HG03025 (cell line): ENCODE results near the gene AGXT2.
A peak's percentile ranks its signal among the peaks of the same experiment; 100 is the strongest.

Experiments
- ATAC-seq: cut with Tn5 transposase; IDR thresholded peaks from one replicate; pipeline ENCODE4 v1.9.1; 2021; ENCODE audit warnings: mild to moderate bottlenecking, moderate library complexity; ENCODE audit not compliant: unreplicated experiment, low FRiP score

The AGXT2 gene

GRCh38 chr5:35023391-35024178, 24.2 kb downstream of the AGXT2 start:
- no peak for ATAC-seq

DNA sequence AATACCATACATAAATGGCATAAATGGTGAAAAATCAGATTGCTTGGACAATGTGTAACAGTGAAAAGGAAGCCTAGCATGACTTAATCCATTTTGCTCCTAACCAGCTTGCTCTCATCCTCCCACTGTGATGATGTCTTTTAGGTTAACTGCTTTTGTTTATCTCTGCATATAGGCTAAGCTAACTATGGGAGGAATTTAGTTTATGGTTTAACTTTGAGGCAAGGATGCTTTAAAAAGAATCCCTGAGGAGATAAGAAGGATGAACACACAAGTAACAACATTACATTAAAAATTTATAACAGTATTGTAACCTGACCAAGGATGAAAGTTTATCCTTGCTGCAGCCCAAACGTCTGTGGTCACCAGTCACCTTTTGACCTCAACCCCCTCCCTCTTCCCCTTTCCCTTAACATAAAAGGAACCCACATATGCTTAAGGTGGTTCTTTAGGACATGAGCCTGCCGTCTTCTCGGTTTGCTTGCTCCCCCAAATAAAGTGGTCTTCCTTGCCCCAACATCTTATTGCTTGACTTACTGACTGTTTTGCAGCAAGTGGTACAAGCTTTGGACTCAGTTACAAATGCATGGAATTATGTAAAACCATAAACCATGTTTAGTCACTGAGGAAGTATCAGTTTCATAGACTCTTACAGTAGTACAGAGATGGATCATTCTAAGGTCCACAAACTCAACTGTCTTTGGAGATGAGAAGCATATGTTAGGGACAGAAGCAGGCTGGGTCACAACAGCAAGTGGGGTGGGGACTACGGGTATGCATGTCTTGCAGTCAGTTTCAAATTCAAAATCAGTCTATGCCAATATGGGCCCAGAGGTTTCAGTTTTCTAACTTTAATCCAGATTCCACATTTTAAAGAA, 31.3 kb downstream of the AGXT2 start:
- ATAC-seq = no peak

DNA sequence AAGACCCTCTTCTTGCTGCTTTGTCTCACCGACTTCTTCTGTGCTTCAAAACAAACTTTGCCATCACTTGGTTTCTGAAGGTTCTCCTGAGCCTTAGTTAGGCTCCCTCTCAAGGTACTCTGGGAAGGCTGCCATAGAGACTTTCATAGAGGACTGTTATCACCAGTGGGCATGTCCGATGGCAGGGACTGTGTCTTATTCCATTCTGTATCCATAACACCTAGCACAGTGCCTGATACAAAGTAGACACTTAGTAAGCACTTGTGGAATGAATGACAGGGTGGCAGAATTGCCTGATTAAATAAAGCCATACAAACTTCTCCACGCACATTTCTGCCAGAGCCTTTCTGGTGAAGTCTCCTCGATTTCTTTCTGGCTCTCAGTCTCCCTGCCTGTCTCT, 32.7 kb downstream of the AGXT2 start:
- ATAC-seq = no peak

DNA sequence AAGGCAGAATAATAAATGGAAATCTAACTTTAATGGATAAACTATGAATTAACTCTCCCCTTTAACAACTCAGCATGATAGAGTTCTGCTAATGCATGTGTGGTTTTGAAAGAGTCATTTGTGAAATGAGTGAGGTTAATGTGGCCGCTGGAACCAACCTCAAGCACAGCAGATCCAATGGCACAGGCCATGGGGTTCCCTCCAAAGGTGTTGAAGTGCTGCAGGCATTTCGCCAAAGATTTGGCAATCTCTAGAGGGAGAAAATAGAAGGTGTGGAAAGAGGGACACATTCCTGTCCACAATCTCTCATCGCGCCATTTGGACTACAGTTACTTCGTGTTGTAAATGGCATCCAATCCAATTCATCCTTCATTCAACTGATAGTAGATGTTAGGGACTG, 35.0 kb downstream of the AGXT2 start:
- ATAC-seq = no peak

- no peak for ATAC-seq
Measured at GRCh38 chr5:35012365-35012764, 35.4 kb downstream of the AGXT2 start.

- no peak for ATAC-seq
Measured at GRCh38 chr5:35010676-35011075, 37.1 kb downstream of the AGXT2 start.

DNA sequence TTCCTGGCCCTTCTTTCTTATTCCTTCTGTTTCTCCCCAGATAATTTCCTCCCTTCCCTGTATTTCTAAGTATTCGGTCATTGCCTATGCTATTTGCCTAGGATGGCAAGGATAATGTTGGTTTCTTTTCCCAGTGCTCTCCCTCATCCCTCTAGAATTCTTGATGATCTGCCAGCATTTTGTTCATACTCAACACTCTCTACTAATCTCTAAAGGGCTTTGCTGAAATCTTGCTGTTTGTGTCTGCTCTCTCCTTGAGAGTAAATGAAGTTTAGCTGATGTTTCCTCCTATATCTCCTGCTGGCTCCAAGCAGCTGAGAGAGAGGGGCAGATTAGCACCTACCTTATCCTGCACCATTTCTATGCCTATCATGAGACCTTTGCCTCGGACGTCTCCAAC, 38.1 kb downstream of the AGXT2 start:
- ATAC-seq = no peak

DNA sequence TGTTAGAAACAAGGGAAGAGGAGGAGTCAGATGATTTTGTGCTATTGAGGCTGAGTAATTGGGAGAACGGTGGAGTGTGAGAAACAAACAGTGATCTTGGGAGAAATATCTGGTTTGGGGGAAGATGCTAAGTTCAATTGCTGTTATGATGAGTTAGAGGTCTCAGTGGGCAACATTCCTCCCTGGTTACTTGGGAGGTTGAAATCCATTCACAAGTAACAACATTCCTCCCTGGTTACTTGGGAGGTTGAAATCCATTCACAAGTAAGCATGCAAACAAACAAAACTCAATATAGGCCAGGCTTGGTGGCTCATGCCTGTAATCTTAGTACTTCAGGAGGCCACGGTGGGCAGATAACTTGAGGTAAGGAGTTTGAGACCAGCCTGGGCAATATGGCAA, 38.7 kb downstream of the AGXT2 start:
- no peak for ATAC-seq

GRCh38 chr5:35004771-35005170, 43.0 kb downstream of the AGXT2 start:
- no peak for ATAC-seq

- ATAC-seq = no peak
Measured at GRCh38 chr5:35004200-35004599, 43.5 kb downstream of the AGXT2 start.

GRCh38 chr5:35003018-35003957, 44.5 kb downstream of the AGXT2 start:
- ATAC-seq = peak; percentile 40

DNA sequence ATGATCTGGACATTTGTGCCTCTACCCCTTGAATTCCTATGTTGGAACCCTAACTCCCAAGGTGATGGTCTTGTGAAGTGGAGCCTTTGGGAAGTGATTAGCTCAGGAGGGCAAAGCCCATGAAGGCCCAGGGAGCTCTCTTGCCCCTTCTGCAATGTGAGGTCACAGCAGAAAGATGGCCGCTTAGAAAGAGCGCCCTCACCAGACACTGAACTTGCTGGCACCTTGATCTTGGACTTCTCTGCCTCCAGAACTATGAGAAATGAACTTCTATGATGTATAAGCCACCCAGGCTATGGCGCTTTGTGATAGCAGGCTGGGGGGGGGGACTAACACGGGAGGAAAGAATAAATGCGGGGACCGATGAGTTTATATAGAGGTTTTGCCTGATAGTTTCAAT, 45.3 kb downstream of the AGXT2 start:
- ATAC-seq = no peak

GRCh38 chr5:35001842-35002241, 45.9 kb downstream of the AGXT2 start:
- no peak for ATAC-seq

GRCh38 chr5:34998058-34998789, 49.5 kb downstream of the AGXT2 start:
- no peak for ATAC-seq

DNA sequence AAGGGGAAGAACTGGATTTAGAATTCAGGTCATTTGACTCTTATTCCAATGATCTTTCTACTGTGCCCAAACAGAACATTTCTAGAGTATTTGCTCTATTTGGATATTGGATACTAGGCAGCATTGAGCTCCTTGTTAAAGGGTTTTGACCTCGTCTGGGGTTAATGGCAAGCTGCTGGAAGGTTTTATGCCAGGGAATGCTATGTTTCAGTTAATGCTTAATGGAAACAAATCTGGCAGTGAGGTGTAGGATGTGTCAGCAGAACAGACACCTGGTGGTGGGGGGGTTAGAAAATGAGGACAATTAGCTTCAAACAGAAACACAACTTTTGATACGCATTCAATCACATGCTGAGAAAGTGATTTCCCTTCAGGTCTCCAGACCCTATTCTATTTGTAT, 51.5 kb downstream of the AGXT2 start:
- no peak for ATAC-seq

- ATAC-seq = no peak
Measured at GRCh38 chr5:34993951-34994350, 53.8 kb downstream of the AGXT2 start.

GRCh38 chr5:34991486-34992238, 56.1 kb downstream of the AGXT2 start:
- no peak for ATAC-seq

DNA sequence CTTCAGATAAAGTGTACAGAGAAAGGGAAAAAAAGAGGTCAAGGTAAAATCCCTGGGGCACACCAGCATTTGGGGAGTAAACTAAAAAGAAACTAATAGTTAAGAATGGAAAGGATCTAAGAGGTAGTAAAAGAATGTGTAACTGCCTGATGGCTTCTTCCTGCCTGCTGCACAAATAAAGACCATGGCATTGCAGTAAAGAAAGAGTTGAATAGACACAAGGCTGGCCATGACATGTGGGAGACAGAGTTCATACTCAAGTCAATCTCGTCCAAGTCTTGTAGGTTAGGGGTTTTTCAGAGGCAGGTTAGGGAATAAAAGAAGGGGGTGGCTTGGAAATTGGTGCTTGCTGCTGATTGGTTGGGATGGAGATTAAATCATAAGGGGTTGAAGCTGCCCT, 60.8 kb downstream of the AGXT2 start:
- no peak for ATAC-seq

- ATAC-seq = no peak
Measured at GRCh38 chr5:34982823-34983222, 64.9 kb downstream of the AGXT2 start.
